ENCODE results near the gene RFLNA.

- TF ChIP-seq POLR2A (IDR thresholded peaks at IDR 0.05; ENCODE audit: low read length) (no peak), GATA1 (IDR thresholded peaks at IDR 0.05; ENCODE audit: low read depth, low read length) (no peak)
Measured at GRCh38 chr12:124247331-124247730, 47.6 kb upstream of the RFLNA start.

All from erythroblast (primary cell).